Neural progenitor cell (in vitro differentiated cells): Measurements from ENCODE around the gene CCDC80.

Experiments used
- CTCF ChIP-seq: fragments of 200-600 bp; sonication (generic); IDR thresholded peaks from 2 replicates; pipeline ENCODE4 v1.5.1; 2017; ENCODE audit warnings: antibody characterized with exemption, mild to moderate bottlenecking
- EZH2 ChIP-seq: fragments of 200-600 bp; sonication (generic); IDR thresholded peaks from 2 replicates; pipeline ENCODE4 v1.6.1; 2017; ENCODE audit warnings: antibody characterized with exemption, mild to moderate bottlenecking, moderate library complexity

- TF ChIP-seq CTCF (no peak), EZH2 (no peak)
Observed at GRCh38 chr3:112633757-112634156, 7.2 kb downstream of the CCDC80 start.
